Memory B cell (primary cell): ENCODE data around the gene ARHGEF7.

ENCODE experiments used
- ATAC-seq: fragments of 150-1000 bp; cut with Tn5 transposase; 2 replicates; pipeline ENCODE4 v1.10.0; 2021; ENCODE audit warnings: low read depth, mild to moderate bottlenecking, moderate library complexity
- DNase-seq, 2 donors: peaks; one replicate each; pipeline ENCODE4 v3.0.0; 2022; ENCODE audit warnings: low spot score in 2 of 2
- H3K27ac Mint-ChIP-seq: one replicate; pipeline ENCODE4 v1.8.0; 2022; ENCODE audit warnings: mild to moderate bottlenecking, moderate library complexity, mixed read lengths
- H3K27me3 Mint-ChIP-seq: one replicate; pipeline ENCODE4 v1.8.0; 2022; ENCODE audit warnings: mixed read lengths
- H3K36me3 Mint-ChIP-seq: one replicate; pipeline ENCODE4 v1.8.0; 2022; ENCODE audit warnings: mild to moderate bottlenecking, mixed read lengths
- H3K4me1 Mint-ChIP-seq: one replicate; pipeline ENCODE4 v1.8.0; 2022; ENCODE audit warnings: mixed read lengths
- H3K4me3 Mint-ChIP-seq: one replicate; pipeline ENCODE4 v1.8.0; 2022; ENCODE audit warnings: mild to moderate bottlenecking, moderate library complexity, mixed read lengths
- H3K9me3 Mint-ChIP-seq: one replicate; pipeline ENCODE4 v1.8.0; 2022; ENCODE audit warnings: mixed read lengths

ARHGEF7 gene

GRCh38 chr13:111233080-111233479 lies 118.0 kb downstream of the ARHGEF7 start:
- no peak overlapping the region for H3K4me3 Mint-ChIP-seq
- DNase-seq, result no peak
- H3K36me3 Mint-ChIP-seq, result peaks cover 40% of the 10 kb centered on the region
- no peak for ATAC-seq
- peaks cover 14% of the 10 kb centered on the region for H3K4me1 Mint-ChIP-seq
- H3K9me3 Mint-ChIP-seq, result no peaks in the 10 kb centered on the region
- no peak overlapping the region for H3K27ac Mint-ChIP-seq
- H3K27me3 Mint-ChIP-seq, result no peaks in the 10 kb centered on the region

- peaks cover 6% of the 10 kb centered on the region for H3K4me1 Mint-ChIP-seq
- H3K9me3 Mint-ChIP-seq, result no peaks in the 10 kb centered on the region
- H3K27me3 Mint-ChIP-seq, result no peaks in the 10 kb centered on the region
- H3K27ac Mint-ChIP-seq, result no peak overlapping the region
- DNase-seq (no peak), ATAC-seq (no peak)
- H3K36me3 Mint-ChIP-seq, result peaks cover 38% of the 10 kb centered on the region
- no peak overlapping the region for H3K4me3 Mint-ChIP-seq
Measured at GRCh38 chr13:111239764-111240670, 124.9 kb downstream of the ARHGEF7 start.

- ATAC-seq (no peak), DNase-seq (no peak)
- Mint-ChIP-seq H3K27ac (no peak overlapping the region), H3K4me1 (peaks cover 6% of the 10 kb centered on the region), H3K9me3 (no peaks in the 10 kb centered on the region), H3K27me3 (no peaks in the 10 kb centered on the region), H3K4me3 (no peak overlapping the region), H3K36me3 (peaks cover 46% of the 10 kb centered on the region)
Measured at GRCh38 chr13:111241006-111241755, 126.1 kb downstream of the ARHGEF7 start.

GRCh38 chr13:111241862-111242261 lies 126.8 kb downstream of the ARHGEF7 start:
- no peak for ATAC-seq
- Mint-ChIP-seq H3K4me1 (peaks cover 6% of the 10 kb centered on the region), H3K9me3 (no peaks in the 10 kb centered on the region), H3K4me3 (no peak overlapping the region), H3K27me3 (no peaks in the 10 kb centered on the region), H3K36me3 (peaks cover 47% of the 10 kb centered on the region), H3K27ac (no peak overlapping the region)
- no peak for DNase-seq

GRCh38 chr13:111242585-111242984 lies 127.5 kb downstream of the ARHGEF7 start:
- ATAC-seq (no peak), DNase-seq (no peak)
- H3K27ac Mint-ChIP-seq, result no peak overlapping the region
- H3K4me1 Mint-ChIP-seq, result peaks cover 6% of the 10 kb centered on the region
- no peaks in the 10 kb centered on the region for H3K27me3 Mint-ChIP-seq
- peaks cover 49% of the 10 kb centered on the region for H3K36me3 Mint-ChIP-seq
- H3K9me3 Mint-ChIP-seq, result no peaks in the 10 kb centered on the region
- H3K4me3 Mint-ChIP-seq, result no peak overlapping the region

GRCh38 chr13:111243981-111244380 lies 128.9 kb downstream of the ARHGEF7 start:
- H3K9me3 Mint-ChIP-seq, result no peaks in the 10 kb centered on the region
- peaks cover 4% of the 10 kb centered on the region for H3K4me1 Mint-ChIP-seq
- DNase-seq, result no peak
- peaks cover 47% of the 10 kb centered on the region for H3K36me3 Mint-ChIP-seq
- H3K27ac Mint-ChIP-seq, result no peak overlapping the region
- no peaks in the 10 kb centered on the region for H3K27me3 Mint-ChIP-seq
- no peak for ATAC-seq
- H3K4me3 Mint-ChIP-seq, result no peak overlapping the region

GRCh38 chr13:111245576-111246384 lies 130.7 kb downstream of the ARHGEF7 start:
- Mint-ChIP-seq H3K27ac (no peak overlapping the region), H3K27me3 (no peaks in the 10 kb centered on the region)
- ATAC-seq, result no peak

GRCh38 chr13:111247552-111247951 lies 132.4 kb downstream of the ARHGEF7 start:
- ATAC-seq, result no peak
- peaks cover 50% of the 10 kb centered on the region for H3K36me3 Mint-ChIP-seq
- H3K4me1 Mint-ChIP-seq, result peaks cover 2% of the 10 kb centered on the region
- H3K4me3 Mint-ChIP-seq, result no peak overlapping the region
- H3K27ac Mint-ChIP-seq, result peak overlapping the region; percentile 24
- DNase-seq, result no peak
- H3K27me3 Mint-ChIP-seq, result no peaks in the 10 kb centered on the region
- no peaks in the 10 kb centered on the region for H3K9me3 Mint-ChIP-seq

More at GRCh38 chr13:111245576-111246384, 130.7 kb downstream of the ARHGEF7 start:
- H3K4me3 Mint-ChIP-seq, result no peak overlapping the region
- H3K36me3 Mint-ChIP-seq, result peaks cover 49% of the 10 kb centered on the region
- DNase-seq, result no peak
- H3K9me3 Mint-ChIP-seq, result no peaks in the 10 kb centered on the region
- H3K4me1 Mint-ChIP-seq, result no peaks in the 10 kb centered on the region

- H3K4me3 Mint-ChIP-seq, result no peak overlapping the region
- H3K9me3 Mint-ChIP-seq, result no peaks in the 10 kb centered on the region
- H3K27ac Mint-ChIP-seq, result no peak overlapping the region
- DNase-seq, result no peak
- no peaks in the 10 kb centered on the region for H3K27me3 Mint-ChIP-seq
- peaks cover 2% of the 10 kb centered on the region for H3K4me1 Mint-ChIP-seq
- ATAC-seq, result no peak
- peaks cover 51% of the 10 kb centered on the region for H3K36me3 Mint-ChIP-seq
Measured at GRCh38 chr13:111248822-111249221, 133.7 kb downstream of the ARHGEF7 start.

GRCh38 chr13:111249637-111250360 lies 134.7 kb downstream of the ARHGEF7 start:
- ATAC-seq (no peak), DNase-seq (no peak)
- H3K27ac Mint-ChIP-seq, result no peak overlapping the region

GRCh38 chr13:111251646-111252445 lies 136.7 kb downstream of the ARHGEF7 start:
- no peak overlapping the region for H3K4me3 Mint-ChIP-seq
- H3K36me3 Mint-ChIP-seq, result peaks cover 48% of the 10 kb centered on the region
- peaks cover 2% of the 10 kb centered on the region for H3K4me1 Mint-ChIP-seq
- H3K9me3 Mint-ChIP-seq, result no peaks in the 10 kb centered on the region
- H3K27me3 Mint-ChIP-seq, result no peaks in the 10 kb centered on the region
- DNase-seq (no peak), ATAC-seq (no peak)
- peak overlapping the region; percentile 75 for H3K27ac Mint-ChIP-seq

More at GRCh38 chr13:111249637-111250360, 134.7 kb downstream of the ARHGEF7 start:
- peaks cover 2% of the 10 kb centered on the region for H3K4me1 Mint-ChIP-seq
- no peak overlapping the region for H3K4me3 Mint-ChIP-seq
- H3K9me3 Mint-ChIP-seq, result no peaks in the 10 kb centered on the region
- no peaks in the 10 kb centered on the region for H3K27me3 Mint-ChIP-seq
- peaks cover 46% of the 10 kb centered on the region for H3K36me3 Mint-ChIP-seq

- Mint-ChIP-seq H3K9me3 (no peaks in the 10 kb centered on the region), H3K4me1 (peaks cover 5% of the 10 kb centered on the region), H3K4me3 (no peak overlapping the region), H3K27ac (peak overlapping the region; percentile 75), H3K36me3 (peaks cover 48% of the 10 kb centered on the region), H3K27me3 (no peaks in the 10 kb centered on the region)
- ATAC-seq (no peak), DNase-seq (no peak)
Measured at GRCh38 chr13:111252446-111253364, 137.6 kb downstream of the ARHGEF7 start.
